NCI-H345 treated with DMSO at 0.1 percent for 48 hours (cell line): ENCODE results near the gene OXLD1.

ENCODE experiments used
- DNase-seq: peaks from one replicate; lab custom pipeline; 2025; ENCODE audit not compliant: unreplicated experiment; lab: John Stamatoyannopoulos, UW

The OXLD1 gene

GRCh38 chr17:81666342-81667191 lies at the start of gene OXLD1, which contains the start of gene CCDC137:
TSS of gene OXLD1 (minus strand) at chr17:81666605. CDS start at chr17:81666577, 28 bp downstream.
TSS of gene CCDC137 (plus strand) at chr17:81666737. CDS start at chr17:81666767, 30 bp downstream.
- peak; percentile 95 for DNase-seq

DNA sequence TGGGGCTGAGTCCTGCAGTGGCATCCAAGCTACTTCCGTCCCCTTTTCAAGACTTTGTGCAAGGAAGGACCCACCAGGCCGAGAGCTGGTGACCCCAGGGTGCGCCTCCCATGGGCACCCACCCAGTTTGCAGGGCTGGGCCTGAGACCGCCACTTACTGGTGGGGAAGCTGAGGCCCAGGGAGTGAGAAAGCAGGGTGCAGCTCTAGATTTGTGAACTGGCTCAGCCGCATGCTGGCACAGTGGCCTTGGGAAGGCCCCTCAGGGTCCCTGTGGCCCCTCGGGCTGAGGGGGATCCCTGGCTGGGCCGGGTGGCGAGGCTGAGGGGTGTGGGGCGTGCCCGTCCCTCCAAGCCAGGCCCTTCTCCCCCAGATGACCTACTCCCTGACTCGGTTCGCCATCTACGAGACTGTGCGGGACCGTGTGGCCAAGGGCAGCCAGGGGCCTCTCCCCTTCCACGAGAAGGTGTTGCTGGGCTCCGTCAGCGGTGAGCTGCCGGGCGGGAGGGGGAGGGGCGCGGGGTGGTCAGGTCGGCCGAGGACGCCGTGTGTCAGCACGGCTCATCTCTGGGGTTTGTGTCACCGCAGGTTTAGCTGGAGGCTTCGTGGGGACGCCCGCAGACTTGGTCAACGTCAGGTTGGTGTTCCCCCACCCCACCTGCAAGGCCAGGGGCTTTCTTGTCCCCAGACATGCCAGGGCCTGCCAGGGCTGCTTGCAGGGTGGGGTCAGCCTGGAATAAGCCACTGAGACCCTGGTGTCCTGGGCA lies 48.9 kb upstream of the OXLD1 start:
- DNase-seq: no peak

DNA sequence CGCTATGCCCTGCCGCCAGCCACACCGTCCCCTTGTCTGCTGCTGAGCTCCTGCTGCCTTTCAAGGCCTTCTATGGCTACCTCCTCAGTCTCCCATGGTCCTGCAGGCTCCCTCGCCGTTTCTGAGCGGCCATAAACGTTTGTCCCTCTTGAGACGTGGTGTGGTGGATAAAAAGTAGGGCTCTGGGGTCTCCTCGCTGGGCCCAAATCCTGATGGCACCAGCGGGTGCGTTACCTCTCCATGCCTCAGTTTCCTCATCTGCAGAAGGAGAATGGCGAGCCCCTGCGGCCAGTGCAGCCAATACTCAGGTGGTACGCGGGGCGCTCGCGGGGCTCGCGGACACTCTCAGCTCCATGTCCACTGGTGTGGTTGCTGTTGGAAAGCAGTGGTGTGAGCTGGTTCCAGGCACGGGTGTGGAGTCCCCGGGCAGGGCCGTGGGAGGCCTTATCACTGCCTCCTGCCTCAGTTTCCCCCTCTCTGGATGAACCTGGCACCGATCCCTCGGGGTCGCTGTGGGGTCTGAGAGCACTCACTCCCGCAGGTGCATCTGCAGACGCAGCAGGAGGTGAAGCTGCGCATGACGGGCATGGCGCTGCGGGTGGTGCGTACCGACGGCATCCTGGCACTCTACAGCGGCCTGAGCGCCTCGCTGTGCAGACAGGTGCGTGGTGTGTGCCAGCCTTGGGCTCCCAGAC lies 48.2 kb upstream of the OXLD1 start:
- DNase-seq: no peak

DNA sequence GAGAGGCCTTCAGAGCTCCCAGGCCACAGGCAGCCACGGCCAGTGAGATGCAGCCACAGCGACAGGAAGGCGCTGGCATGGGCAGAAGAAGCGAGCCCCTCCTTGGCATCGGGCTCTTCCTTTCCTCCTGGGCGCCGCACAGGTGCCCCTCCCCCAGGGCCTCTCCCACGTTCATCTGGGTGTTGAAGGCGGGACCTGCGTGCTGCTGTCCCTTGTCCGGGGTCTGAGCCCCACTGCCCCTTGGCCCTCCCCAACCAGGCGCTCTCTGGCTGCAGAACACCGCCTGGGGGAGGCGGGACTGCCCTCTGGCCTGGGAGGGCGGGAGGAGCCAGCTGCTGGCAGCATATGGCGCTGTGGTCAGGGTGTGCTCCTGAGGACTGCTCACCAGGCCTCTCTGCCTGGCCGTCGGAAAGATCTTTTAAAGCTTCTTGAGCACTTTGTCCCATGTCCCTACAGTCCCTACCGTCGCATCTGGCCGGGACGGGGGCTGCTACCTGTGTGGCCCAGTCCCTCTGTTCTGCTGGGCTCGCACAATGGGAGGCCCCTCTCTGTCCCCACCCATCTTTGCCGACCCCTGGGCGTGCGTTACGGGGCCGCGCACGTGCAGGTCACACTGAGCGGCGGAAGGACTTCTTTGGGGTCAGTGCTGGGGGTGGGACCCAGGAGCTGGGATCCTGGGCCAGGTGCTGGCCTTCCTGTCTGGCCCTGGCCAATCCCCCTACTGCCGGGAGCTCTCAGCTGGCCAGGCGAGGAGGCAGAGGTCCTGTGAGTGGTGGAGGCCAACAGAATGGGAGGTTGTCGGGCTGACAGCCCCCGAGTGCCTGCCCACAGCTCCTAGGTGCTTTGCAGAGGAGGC lies 47.4 kb upstream of the OXLD1 start:
- no peak for DNase-seq

DNA sequence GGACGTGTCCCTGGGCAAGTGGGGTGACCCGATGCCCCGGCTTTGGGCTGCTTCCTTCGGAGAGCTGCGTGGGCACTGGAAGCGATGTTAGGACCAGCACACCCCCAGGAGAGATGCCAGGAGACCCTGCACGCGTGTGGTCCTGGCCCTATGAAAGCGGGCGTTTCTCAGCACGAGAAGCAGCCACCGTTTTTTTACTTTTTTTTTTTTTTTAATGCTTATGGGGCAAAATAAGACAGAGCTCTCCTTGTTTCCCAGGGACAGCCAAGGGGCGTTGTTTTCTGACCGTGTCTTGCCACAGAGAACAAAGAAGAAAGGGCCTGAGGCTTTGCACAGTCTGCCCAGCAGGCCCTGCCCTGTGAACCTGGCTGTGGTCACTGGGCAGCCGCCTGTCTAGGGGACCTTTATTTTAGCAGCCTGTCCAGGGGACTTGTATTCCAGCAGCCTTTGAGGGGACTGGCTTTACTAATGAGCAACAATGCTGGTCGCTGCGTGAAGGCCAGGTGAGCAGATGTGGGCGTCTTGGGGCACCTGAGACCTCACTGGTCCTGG lies 46.7 kb upstream of the OXLD1 start:
- no peak for DNase-seq

DNA sequence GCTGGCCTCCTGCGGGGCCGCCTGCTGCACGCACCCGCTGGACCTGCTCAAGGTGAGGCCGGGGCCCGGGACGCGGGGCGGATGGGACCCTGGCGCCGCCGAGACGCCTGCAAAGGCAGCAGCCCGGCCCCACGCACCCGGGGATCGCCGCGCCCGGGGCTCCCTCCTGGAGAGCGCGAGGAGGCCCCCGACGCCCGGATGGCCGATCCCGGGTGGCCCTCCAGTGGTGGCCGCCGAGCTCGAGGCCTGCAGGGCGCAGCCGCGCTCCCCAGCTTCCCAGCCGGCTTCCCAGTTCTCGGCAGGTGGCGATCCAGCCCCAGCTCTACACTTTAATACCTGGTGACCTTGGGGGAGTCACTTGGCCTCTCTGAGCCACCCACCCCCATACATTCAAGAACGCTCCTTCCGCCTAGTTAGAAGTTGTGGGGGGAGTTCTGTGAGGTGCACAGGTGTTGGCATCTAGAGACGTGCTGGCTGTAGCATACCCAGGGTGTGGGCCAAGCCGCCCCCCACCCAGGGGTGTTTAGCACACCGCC lies 46.1 kb upstream of the OXLD1 start:
- no peak for DNase-seq

DNA sequence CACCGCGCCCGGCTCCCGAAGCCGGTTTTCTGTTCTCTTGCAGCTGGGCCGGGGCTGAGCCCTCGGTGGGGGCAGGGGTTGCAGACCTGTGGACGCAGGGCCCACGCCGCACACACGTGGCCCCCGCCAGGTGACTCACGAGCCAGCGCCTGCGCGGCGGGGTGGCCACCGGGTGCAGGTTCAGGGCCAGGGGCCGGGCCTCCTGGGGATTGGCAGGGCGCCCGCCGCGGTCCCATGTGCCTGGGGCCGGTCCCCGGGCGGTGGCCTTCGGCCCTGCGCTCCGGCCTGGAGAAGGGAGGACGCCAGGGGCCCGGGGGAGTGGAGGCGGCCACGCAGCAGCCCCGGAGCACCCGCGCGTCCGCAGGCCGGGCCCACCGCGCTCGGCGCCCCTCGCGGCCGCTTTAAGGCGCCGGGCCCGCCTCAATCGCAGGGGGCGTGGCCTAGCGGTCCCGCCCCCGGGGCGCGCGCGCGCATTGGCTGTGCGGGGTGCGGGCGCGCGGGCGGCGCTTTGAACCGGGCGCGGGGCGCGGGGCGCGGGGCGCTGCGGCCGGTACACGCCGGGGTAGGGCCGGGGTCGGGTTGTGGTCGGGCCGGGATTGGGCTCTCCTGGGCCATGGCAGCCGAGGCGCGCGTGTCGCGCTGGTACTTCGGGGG lies 45.5 kb upstream of the OXLD1 start, which contains the start of gene SLC25A10:
TSS of gene SLC25A10 (plus strand) at position 471 of the 654 bp plus-strand sequence. CDS start at position 614, 143 bp downstream.
- peak; percentile 80 for DNase-seq

DNA sequence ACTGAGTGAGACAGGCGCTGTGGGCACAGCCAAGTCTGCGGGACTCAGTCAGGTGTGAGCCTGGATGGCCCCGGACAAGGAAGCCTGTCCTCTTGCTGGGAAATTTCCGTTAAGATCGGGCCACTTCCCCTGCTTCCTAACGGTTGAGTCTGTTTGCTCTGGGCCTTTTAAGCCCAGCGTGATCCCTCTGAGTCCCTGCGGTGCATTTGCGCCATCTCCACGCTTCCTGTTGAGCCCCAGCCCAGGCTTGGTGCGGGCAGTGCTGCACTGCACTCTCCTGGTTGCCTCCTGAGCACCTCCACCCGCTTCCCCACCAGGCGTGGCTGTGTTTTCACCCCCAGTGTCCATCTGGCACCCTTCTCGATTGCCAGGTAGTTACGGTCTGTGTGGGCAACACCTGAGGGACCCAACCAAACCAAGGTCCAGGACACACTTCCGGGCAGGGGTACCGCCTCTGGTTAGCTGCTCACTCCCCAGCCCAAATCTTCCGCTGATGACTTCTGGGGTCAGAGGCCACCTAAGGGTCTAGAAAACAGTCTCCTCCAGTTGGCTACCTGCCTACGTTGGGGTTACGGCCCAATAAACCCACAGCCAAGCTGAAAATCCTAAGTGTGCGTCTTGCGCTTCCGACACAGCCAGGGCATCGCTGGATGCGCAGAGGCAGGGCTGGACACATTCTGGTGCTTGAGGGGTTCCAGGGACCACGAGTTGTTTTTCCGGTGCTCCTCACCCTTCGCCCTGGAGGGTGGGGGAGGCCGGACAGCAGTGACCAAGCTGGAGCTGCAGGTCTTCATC lies 44.3 kb upstream of the OXLD1 start:
- DNase-seq: no peak

DNA sequence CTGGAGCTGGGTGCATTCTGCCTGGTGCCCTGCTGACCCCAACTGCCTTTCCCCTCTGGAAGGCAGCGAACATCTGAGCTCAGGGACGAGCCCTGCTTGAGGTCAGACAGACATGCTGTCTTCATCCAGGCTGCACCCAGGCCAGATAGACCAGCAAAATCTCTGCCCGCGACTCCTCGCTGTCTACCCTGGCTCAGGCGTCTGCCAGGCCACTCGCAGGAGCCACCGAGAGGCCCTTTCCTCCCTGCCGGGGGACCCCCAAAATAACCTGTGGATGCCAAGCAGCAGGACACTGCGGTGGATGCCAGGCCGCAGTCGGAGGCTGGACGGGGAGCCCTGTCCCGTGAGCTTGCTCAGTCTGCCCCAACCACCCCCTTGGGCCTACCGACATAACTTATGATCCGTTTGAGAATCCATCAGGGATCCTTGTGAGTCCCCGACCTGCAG lies 42.4 kb upstream of the OXLD1 start:
- DNase-seq: no peak

- DNase-seq: no peak
Measured at GRCh38 chr17:81707725-81708646, 41.6 kb upstream of the OXLD1 start.

- no peak for DNase-seq
Measured at GRCh38 chr17:81706757-81707624, 40.6 kb upstream of the OXLD1 start.

DNA sequence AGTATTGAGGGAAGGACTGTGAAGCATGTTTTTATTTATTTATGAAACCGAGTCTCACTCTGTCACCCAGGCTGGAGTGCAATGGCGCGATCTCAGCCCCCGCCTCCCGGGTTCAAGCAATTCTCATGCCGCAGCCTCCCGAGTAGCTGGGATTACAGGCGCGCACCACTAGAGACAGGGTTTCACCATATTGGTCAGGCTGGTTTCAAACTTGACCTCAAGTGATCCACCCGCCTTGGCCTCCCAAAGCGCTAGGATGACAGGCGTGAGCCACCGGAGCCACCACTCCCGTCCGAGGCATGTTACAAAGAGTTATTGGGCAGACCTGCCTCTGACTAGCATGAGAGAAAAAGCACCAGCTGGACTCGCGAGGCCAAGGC lies 39.8 kb upstream of the OXLD1 start:
- DNase-seq: no peak

- no peak for DNase-seq
Measured at GRCh38 chr17:81705518-81706231, 39.3 kb upstream of the OXLD1 start.

- DNase-seq: no peak
Measured at GRCh38 chr17:81703747-81704654, 37.6 kb upstream of the OXLD1 start.
